Panc1 (cell line): ENCODE measurements around the gene MMP14.

Experiments
- TF ChIP-seq, protein P1 (sequence below): fragments of 450-650 bp; IDR thresholded peaks from 2 replicates; pipeline ENCODE4 v1.5.1; 2017; ENCODE audit warnings: mild to moderate bottlenecking
- TF ChIP-seq, protein P2 (sequence below), 2 experiments: IDR thresholded peaks; 2 replicates each; pipeline ENCODE4 v1.6.1; 2011 to 2012; ENCODE audit warnings: low read depth in 2 of 2, control low read depth in 1 of 2, low read length in 1 of 2, mild to moderate bottlenecking in 1 of 2, moderate library complexity in 1 of 2; ENCODE audit not compliant: insufficient read depth in 1 of 2

DNA sequence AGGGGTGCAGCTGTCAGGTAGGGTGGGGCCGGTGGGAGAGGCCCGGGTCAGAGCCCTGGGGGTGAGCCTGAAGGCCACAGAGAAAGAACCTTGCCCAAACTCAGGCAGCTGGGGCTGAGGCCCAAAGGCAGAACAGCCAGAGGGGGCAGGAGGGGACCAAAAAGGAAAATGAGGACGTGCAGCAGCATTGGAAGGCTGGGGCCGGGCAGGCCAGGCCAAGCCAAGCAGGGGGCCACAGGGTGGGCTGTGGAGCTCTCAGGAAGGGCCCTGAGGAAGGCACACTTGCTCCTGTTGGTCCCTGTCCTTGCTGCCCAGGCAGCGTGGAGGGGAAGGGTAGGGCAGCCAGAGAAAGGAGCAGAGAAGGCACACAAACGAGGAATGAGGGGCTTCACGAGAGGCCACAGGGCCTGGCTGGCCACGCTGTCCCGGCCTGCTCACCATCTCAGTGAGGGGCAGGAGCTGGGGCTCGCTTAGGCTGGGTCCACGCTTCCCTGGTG is 10.5 kb downstream of the MMP14 start:
- TF ChIP-seq, protein P1, sequence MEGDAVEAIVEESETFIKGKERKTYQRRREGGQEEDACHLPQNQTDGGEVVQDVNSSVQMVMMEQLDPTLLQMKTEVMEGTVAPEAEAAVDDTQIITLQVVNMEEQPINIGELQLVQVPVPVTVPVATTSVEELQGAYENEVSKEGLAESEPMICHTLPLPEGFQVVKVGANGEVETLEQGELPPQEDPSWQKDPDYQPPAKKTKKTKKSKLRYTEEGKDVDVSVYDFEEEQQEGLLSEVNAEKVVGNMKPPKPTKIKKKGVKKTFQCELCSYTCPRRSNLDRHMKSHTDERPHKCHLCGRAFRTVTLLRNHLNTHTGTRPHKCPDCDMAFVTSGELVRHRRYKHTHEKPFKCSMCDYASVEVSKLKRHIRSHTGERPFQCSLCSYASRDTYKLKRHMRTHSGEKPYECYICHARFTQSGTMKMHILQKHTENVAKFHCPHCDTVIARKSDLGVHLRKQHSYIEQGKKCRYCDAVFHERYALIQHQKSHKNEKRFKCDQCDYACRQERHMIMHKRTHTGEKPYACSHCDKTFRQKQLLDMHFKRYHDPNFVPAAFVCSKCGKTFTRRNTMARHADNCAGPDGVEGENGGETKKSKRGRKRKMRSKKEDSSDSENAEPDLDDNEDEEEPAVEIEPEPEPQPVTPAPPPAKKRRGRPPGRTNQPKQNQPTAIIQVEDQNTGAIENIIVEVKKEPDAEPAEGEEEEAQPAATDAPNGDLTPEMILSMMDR, result no peak
- TF ChIP-seq, protein P2, sequence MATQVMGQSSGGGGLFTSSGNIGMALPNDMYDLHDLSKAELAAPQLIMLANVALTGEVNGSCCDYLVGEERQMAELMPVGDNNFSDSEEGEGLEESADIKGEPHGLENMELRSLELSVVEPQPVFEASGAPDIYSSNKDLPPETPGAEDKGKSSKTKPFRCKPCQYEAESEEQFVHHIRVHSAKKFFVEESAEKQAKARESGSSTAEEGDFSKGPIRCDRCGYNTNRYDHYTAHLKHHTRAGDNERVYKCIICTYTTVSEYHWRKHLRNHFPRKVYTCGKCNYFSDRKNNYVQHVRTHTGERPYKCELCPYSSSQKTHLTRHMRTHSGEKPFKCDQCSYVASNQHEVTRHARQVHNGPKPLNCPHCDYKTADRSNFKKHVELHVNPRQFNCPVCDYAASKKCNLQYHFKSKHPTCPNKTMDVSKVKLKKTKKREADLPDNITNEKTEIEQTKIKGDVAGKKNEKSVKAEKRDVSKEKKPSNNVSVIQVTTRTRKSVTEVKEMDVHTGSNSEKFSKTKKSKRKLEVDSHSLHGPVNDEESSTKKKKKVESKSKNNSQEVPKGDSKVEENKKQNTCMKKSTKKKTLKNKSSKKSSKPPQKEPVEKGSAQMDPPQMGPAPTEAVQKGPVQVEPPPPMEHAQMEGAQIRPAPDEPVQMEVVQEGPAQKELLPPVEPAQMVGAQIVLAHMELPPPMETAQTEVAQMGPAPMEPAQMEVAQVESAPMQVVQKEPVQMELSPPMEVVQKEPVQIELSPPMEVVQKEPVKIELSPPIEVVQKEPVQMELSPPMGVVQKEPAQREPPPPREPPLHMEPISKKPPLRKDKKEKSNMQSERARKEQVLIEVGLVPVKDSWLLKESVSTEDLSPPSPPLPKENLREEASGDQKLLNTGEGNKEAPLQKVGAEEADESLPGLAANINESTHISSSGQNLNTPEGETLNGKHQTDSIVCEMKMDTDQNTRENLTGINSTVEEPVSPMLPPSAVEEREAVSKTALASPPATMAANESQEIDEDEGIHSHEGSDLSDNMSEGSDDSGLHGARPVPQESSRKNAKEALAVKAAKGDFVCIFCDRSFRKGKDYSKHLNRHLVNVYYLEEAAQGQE (IDR thresholded peaks at IDR 0.05; ENCODE audit: insufficient read depth in 1 of 2, low read depth in 2 of 2, low read length in 1 of 2), result no peak
